ENCODE results near the gene PNMA3.
"Not testable (repeated sequence)": the region's sequence is repeated elsewhere in the genome, so short reads cannot be mapped to it uniquely, and the experiment has no call there.

Gene PNMA3

GRCh38 chrX:153055871-153056749 is at the start of gene PNMA3:
Gene PNMA3 (plus strand): TSS chrX:153056470. CDS start chrX:153057056, 586 bp downstream.
- no peak for DNase-seq

- not testable (repeated sequence) for DNase-seq
Observed at GRCh38 chrX:153017174-153017573, 39.1 kb upstream of the PNMA3 start.

- no peak for DNase-seq
Observed at GRCh38 chrX:153019166-153019565, 37.1 kb upstream of the PNMA3 start.

- DNase-seq, result not testable (repeated sequence)
Observed at GRCh38 chrX:153026501-153026900, 29.8 kb upstream of the PNMA3 start.

GRCh38 chrX:153028487-153028886 is 27.8 kb upstream of the PNMA3 start:
- not testable (repeated sequence) for DNase-seq

GRCh38 chrX:153029162-153029561 is 27.1 kb upstream of the PNMA3 start:
- DNase-seq, result no peak

- DNase-seq, result no peak
Observed at GRCh38 chrX:153029875-153030274, 26.4 kb upstream of the PNMA3 start.

- DNase-seq, result no peak
Observed at GRCh38 chrX:153030801-153031200, 25.5 kb upstream of the PNMA3 start.

GRCh38 chrX:153032397-153033118 is 23.7 kb upstream of the PNMA3 start:
- no peak for DNase-seq

- no peak for DNase-seq
Observed at GRCh38 chrX:153049093-153049492, 7.2 kb upstream of the PNMA3 start.

- no peak for DNase-seq
Observed at GRCh38 chrX:153052534-153052933, 3.7 kb upstream of the PNMA3 start.

GRCh38 chrX:153057281-153057680 is 1.0 kb downstream of the PNMA3 start:
- no peak for DNase-seq

GRCh38 chrX:153059191-153060094 is 3.2 kb downstream of the PNMA3 start:
- no peak for DNase-seq

- DNase-seq, result no peak
Observed at GRCh38 chrX:153060095-153060445, 3.8 kb downstream of the PNMA3 start.

- DNase-seq, result no peak
Observed at GRCh38 chrX:153061732-153062131, 5.5 kb downstream of the PNMA3 start.

GRCh38 chrX:153063315-153063714 is 7.0 kb downstream of the PNMA3 start:
- no peak for DNase-seq

- no peak for DNase-seq
Observed at GRCh38 chrX:153064061-153064460, 7.8 kb downstream of the PNMA3 start.

- no peak for DNase-seq
Observed at GRCh38 chrX:153065389-153065788, 9.1 kb downstream of the PNMA3 start.

- DNase-seq, result not testable (repeated sequence)
Observed at GRCh38 chrX:153066402-153066801, 10.1 kb downstream of the PNMA3 start.

- DNase-seq, result not testable (repeated sequence)
Observed at GRCh38 chrX:153071909-153072583, 15.8 kb downstream of the PNMA3 start, which contains the start of gene PNMA6A. Gene PNMA6A (plus strand): TSS chrX:153072454. CDS start chrX:153073063, 609 bp downstream.

GRCh38 chrX:153073331-153073730 is 17.1 kb downstream of the PNMA3 start:
- DNase-seq, result not testable (repeated sequence)

- DNase-seq, result no peak
Observed at GRCh38 chrX:153074262-153074899, 18.1 kb downstream of the PNMA3 start.
